IPS DF 6.9 (cell line): ENCODE data around the gene ACVR1B.

Experiments
- DNase-seq: peaks from one replicate; pipeline ENCODE4 v3.0.0-alpha.2; 2013; ENCODE audit warnings: low read depth, low spot score
- H3K27ac ChIP-seq: one replicate; pipeline ENCODE4 v1.5.1; 2013; ENCODE audit warnings: low read length, control low read depth
- H3K27me3 ChIP-seq: 2 replicates; pipeline ENCODE4 v1.6.1; 2013; ENCODE audit warnings: mild to moderate bottlenecking, low read length; ENCODE audit not compliant: control insufficient read depth, insufficient read depth
- H3K36me3 ChIP-seq: 2 replicates; pipeline ENCODE4 v1.6.1; 2013; ENCODE audit warnings: low read length; ENCODE audit not compliant: control insufficient read depth, insufficient read depth
- H3K4me1 ChIP-seq: 2 replicates; pipeline ENCODE4 v1.6.1; 2013; ENCODE audit warnings: low read length; ENCODE audit not compliant: control insufficient read depth, insufficient read depth
- H3K4me3 ChIP-seq: 2 replicates; pipeline ENCODE4 v1.5.1; 2013; ENCODE audit warnings: mild to moderate bottlenecking, low read length
- H3K9me3 ChIP-seq: 2 replicates; pipeline ENCODE4 v1.6.1; 2013; ENCODE audit warnings: low read length, inconsistent platforms; ENCODE audit not compliant: control insufficient read depth, insufficient read depth
- WGBS: extraction: QIAGEN DNeasy Blood & Tissue Kit; methylation state at CpG from one replicate; pipeline ENCODE4 v1.1.7; 2013; ENCODE audit warnings: mixed read lengths, missing lambda C conversion rate; ENCODE audit not compliant: insufficient read length, insufficient coverage; 5-methylcytosine and 5-hydroxymethylcytosine counted together

ACVR1B gene

DNA sequence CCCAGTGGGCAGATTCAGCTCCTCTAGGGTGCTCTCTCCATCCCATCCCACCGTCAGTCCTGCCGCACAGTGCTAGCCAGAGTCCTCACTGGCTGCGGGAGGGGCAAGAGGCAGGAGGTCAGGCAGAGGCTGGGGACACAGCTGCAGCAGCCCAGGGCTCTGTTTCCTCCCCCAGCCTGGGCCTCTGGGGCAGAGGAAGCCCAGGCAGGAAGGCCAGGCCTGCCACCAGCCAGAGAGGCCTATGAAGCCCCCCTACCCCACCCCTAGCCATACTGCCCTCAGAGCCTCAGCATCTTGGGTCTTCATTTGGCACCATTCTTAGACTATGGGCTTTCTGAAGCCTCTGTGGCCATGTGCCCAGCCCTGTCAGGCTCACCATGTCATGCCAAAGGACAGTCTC lies 40.8 kb upstream of the ACVR1B start:
- no peak for DNase-seq
- no peaks in the 10 kb centered on the region; the same call in 1 of the 2 replicates for H3K4me1 ChIP-seq
- H3K4me3 ChIP-seq = no peak overlapping the region
- WGBS = no CpG with 5 or more reads among the region's 3 CpGs
- H3K9me3 ChIP-seq = no peaks in the 10 kb centered on the region
- no peak overlapping the region for H3K27ac ChIP-seq
- no peaks in the 10 kb centered on the region for H3K36me3 ChIP-seq
- H3K27me3 ChIP-seq = peaks cover 7% of the 10 kb centered on the region; the same call in 1 of the 2 replicates

GRCh38 chr12:51911307-51911706 lies 40.2 kb upstream of the ACVR1B start:
- H3K36me3 ChIP-seq = no peaks in the 10 kb centered on the region
- WGBS = no CpG with 5 or more reads among the region's 6 CpGs

DNA sequence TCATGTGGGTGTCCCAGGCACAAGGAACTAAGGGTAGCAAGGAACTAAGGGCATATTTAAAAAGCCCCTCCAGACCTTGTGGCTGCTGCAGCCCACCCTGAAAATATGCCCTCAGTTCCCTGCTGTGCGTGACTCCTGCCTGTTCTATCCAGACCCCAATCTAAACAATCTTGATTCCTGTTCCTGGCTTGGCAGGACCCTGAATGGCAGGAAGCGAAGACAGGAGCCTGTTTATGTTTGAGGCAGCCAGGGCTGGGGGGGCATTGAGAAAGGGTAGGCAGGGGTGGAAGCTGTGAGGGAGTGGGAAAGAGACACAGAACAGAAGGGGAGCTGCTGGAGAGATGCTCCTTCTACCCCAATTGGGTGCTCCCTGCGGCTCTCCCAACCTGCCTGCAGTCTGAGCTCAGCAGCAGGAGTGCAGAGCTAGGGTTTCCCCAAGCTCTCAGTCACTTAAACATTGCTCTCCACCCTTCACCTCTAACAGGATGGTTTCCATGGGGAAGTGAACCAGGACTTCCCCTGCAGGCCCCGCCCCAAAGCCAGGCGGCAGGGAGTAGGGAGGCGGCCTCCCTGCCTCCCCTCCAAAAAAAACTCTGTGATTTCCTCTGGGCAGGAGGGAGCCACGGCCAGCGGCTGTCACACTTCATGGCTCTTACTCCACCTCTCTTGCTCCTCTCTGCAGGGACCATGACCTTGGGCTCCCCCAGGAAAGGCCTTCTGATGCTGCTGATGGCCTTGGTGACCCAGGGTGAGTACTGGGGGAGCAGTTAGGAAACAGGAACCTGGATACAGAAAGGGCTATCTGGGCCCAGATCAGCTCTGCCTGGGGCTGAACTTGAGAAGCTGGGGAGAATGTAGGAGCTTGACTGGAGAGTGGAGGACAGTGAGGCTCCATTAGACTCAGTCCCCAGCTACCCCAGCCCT lies 39.4 kb upstream of the ACVR1B start:
- H3K4me1 ChIP-seq = no peaks in the 10 kb centered on the region; the same call in 1 of the 2 replicates
- peaks cover 7% of the 10 kb centered on the region; the same call in 1 of the 2 replicates for H3K27me3 ChIP-seq
- no peaks in the 10 kb centered on the region for H3K36me3 ChIP-seq
- no peaks in the 10 kb centered on the region for H3K9me3 ChIP-seq
- no peak overlapping the region for H3K27ac ChIP-seq
- WGBS = no CpG with 5 or more reads among the region's 8 CpGs
- no peak for DNase-seq
- H3K4me3 ChIP-seq = no peak overlapping the region

More at GRCh38 chr12:51911307-51911706, 40.2 kb upstream of the ACVR1B start:
- H3K4me1 ChIP-seq = no peaks in the 10 kb centered on the region; the same call in 1 of the 2 replicates
- peaks cover 7% of the 10 kb centered on the region; the same call in 1 of the 2 replicates for H3K27me3 ChIP-seq
- no peak overlapping the region for H3K27ac ChIP-seq
- DNase-seq = no peak
- H3K4me3 ChIP-seq = no peak overlapping the region
- no peaks in the 10 kb centered on the region for H3K9me3 ChIP-seq

GRCh38 chr12:51913071-51914033 lies 38.1 kb upstream of the ACVR1B start:
- no peak for DNase-seq
- no peaks in the 10 kb centered on the region for H3K27me3 ChIP-seq
- no peak overlapping the region for H3K4me3 ChIP-seq
- no peak overlapping the region for H3K27ac ChIP-seq
- H3K4me1 ChIP-seq = no peaks in the 10 kb centered on the region; the same call in 1 of the 2 replicates
- no peaks in the 10 kb centered on the region for H3K36me3 ChIP-seq
- no CpG with 5 or more reads among the region's 30 CpGs for WGBS
- no peaks in the 10 kb centered on the region for H3K9me3 ChIP-seq

GRCh38 chr12:51914034-51914923 lies 37.2 kb upstream of the ACVR1B start:
- no CpG with 5 or more reads among the region's 17 CpGs for WGBS
- Histone ChIP-seq H3K27me3 (no peaks in the 10 kb centered on the region), H3K27ac (no peak overlapping the region), H3K36me3 (no peaks in the 10 kb centered on the region), H3K9me3 (no peaks in the 10 kb centered on the region), H3K4me1 (no peaks in the 10 kb centered on the region; the same call in 1 of the 2 replicates), H3K4me3 (no peak overlapping the region)
- DNase-seq = no peak

DNA sequence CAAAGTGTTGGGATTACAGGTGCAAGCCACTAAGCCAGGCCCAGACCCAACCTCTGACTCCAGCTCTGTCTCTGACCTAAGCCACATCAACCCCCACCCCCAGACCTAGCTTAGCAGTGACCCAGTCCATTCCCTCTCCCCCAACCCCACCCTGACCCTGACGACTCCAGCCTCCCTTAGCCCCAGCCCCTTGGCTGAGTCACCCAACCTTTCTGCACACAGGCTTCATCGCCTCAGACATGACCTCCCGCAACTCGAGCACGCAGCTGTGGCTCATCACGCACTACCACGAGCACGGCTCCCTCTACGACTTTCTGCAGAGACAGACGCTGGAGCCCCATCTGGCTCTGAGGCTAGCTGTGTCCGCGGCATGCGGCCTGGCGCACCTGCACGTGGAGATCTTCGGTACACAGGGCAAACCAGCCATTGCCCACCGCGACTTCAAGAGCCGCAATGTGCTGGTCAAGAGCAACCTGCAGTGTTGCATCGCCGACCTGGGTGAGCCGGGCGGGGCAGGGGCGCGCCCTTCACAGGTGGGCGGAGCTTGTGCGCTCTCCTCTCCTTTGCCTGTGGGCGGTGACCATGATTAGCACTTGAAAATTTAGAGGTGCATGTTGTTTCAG lies 36.4 kb upstream of the ACVR1B start:
- H3K36me3 ChIP-seq = no peaks in the 10 kb centered on the region
- H3K9me3 ChIP-seq = no peaks in the 10 kb centered on the region
- H3K27ac ChIP-seq = no peak overlapping the region
- WGBS = no CpG with 5 or more reads among the region's 28 CpGs
- H3K4me1 ChIP-seq = no peaks in the 10 kb centered on the region; the same call in 1 of the 2 replicates
- H3K4me3 ChIP-seq = no peak overlapping the region
- DNase-seq = no peak
- no peaks in the 10 kb centered on the region for H3K27me3 ChIP-seq

- Histone ChIP-seq H3K27me3 (no peaks in the 10 kb centered on the region), H3K4me3 (no peak overlapping the region), H3K4me1 (peaks cover under 1% of the 10 kb centered on the region; the same call in 1 of the 2 replicates), H3K27ac (no peak overlapping the region), H3K36me3 (no peaks in the 10 kb centered on the region), H3K9me3 (no peaks in the 10 kb centered on the region)
- no peak for DNase-seq
- whole genome bisulfite sequencing = no CpG with 5 or more reads among the region's 11 CpGs
Measured at GRCh38 chr12:51915951-51916350, 35.5 kb upstream of the ACVR1B start.

GRCh38 chr12:51917041-51917590 lies 34.4 kb upstream of the ACVR1B start:
- no CpG with 5 or more reads among the region's 10 CpGs for whole genome bisulfite sequencing
- Histone ChIP-seq H3K9me3 (no peaks in the 10 kb centered on the region), H3K4me3 (no peak overlapping the region), H3K36me3 (no peaks in the 10 kb centered on the region), H3K4me1 (peaks cover 2% of the 10 kb centered on the region; the same call in 1 of the 2 replicates), H3K27me3 (no peaks in the 10 kb centered on the region), H3K27ac (no peak overlapping the region)
- no peak for DNase-seq

GRCh38 chr12:51917746-51918453 lies 33.6 kb upstream of the ACVR1B start:
- no peak for DNase-seq
- no peaks in the 10 kb centered on the region for H3K9me3 ChIP-seq
- no peak overlapping the region for H3K4me3 ChIP-seq
- WGBS = no CpG with 5 or more reads among the region's 16 CpGs
- H3K36me3 ChIP-seq = no peaks in the 10 kb centered on the region
- H3K27me3 ChIP-seq = no peaks in the 10 kb centered on the region
- peaks cover 2% of the 10 kb centered on the region; the same call in 1 of the 2 replicates for H3K4me1 ChIP-seq
- no peak overlapping the region for H3K27ac ChIP-seq
